ENCODE results near the gene OTUB1. TPM values are rescaled to one million over a fixed set of nuclear protein-coding genes. Genes with fewer than 3 reads are reported as not detected.

OTUB1 gene
- total and polyA plus RNA-seq, 2 of the 13 experiments (the other 11 are each of a cell fraction or from before 2014, with no cell fraction given): 58.8 to 130 TPM

- TF ChIP-seq ZNF446 (CRISPR knock-in tag; IDR thresholded peaks at IDR 0.05): no peak
- TF ChIP-seq FOXK1 (CRISPR knock-in tag; IDR thresholded peaks at IDR 0.05; ENCODE audit: borderline replicate concordance, low read depth): peak; percentile 63; the same call in 1 of the 2 replicates
- peak; percentile 64 for TF ChIP-seq NFYC (CRISPR knock-in tag; IDR thresholded peaks at IDR 0.05)
- peak; percentile 71; the same call in 1 of the 2 replicates for TF ChIP-seq ZNF546 (CRISPR knock-in tag; conservative IDR thresholded peaks at IDR 0.05)
- TF ChIP-seq AHR (CRISPR knock-in tag; IDR thresholded peaks at IDR 0.05): no peak
- TF ChIP-seq TFDP2 (CRISPR knock-in tag; IDR thresholded peaks at IDR 0.05): peak; percentile 76
- 0 out of 2 replicates have a peak, but pooled peaks have one; percentile 22 for TF ChIP-seq ZBTB44 (CRISPR knock-in tag; IDR thresholded peaks at IDR 0.05)
- TF ChIP-seq HOXD1 (CRISPR knock-in tag; IDR thresholded peaks at IDR 0.05): 0 out of 2 replicates have a peak, but pooled peaks have one; percentile 30
- TF ChIP-seq AGO1 (IDR thresholded peaks at IDR 0.05; ENCODE audit: low read depth, low read length, poor library complexity, severe bottlenecking): no peak
- TF ChIP-seq ZNF564 (CRISPR knock-in tag; IDR thresholded peaks at IDR 0.05): 0 out of 2 replicates have a peak, but pooled peaks have one; percentile 39
- no peak for TF ChIP-seq ZBTB3 (CRISPR knock-in tag; IDR thresholded peaks at IDR 0.05; ENCODE audit: borderline replicate concordance, low read depth)
- TF ChIP-seq IKZF1 (IDR thresholded peaks at IDR 0.05): no peak
- peak; percentile 27 for TF ChIP-seq ASH2L (IDR thresholded peaks at IDR 0.05; ENCODE audit: insufficient read length, low read depth, low read length)
- TF ChIP-seq ZBTB26 (CRISPR knock-in tag; IDR thresholded peaks at IDR 0.05; ENCODE audit: borderline replicate concordance): no peak
- no peak for TF ChIP-seq ZMYM3 (CRISPR knock-in tag; IDR thresholded peaks at IDR 0.05)
- TF ChIP-seq ZNF33A (CRISPR knock-in tag; IDR thresholded peaks at IDR 0.05; ENCODE audit: borderline replicate concordance): no peak
- no peak for TF ChIP-seq ZNF10 (CRISPR knock-in tag; IDR thresholded peaks at IDR 0.05; ENCODE audit: borderline replicate concordance, low read depth)
- TF ChIP-seq ZNF558 (CRISPR knock-in tag; IDR thresholded peaks at IDR 0.05; ENCODE audit: borderline replicate concordance): no peak
- TF ChIP-seq SIN3A (IDR thresholded peaks at IDR 0.05; ENCODE audit: borderline replicate concordance, low read depth, low read length): peak; percentile 95; the same call in 1 of the 2 replicates
- TF ChIP-seq FOXO1 (CRISPR knock-in tag; IDR thresholded peaks at IDR 0.05): peak; percentile 18; the same call in 1 of the 2 replicates
- TF ChIP-seq CBFB (CRISPR knock-in tag; IDR thresholded peaks at IDR 0.05): no peak
- no peak for TF ChIP-seq RARG (CRISPR knock-in tag; IDR thresholded peaks at IDR 0.05; ENCODE audit: low read depth)
- no peak for TF ChIP-seq CEBPG (CRISPR knock-in tag; IDR thresholded peaks at IDR 0.05)
- no peak; the same call in 1 of the 2 replicates for TF ChIP-seq ZNF501 (CRISPR knock-in tag; IDR thresholded peaks at IDR 0.05)
- TF ChIP-seq MXD1 (CRISPR knock-in tag; IDR thresholded peaks at IDR 0.05): no peak
- TF ChIP-seq PAWR (CRISPR knock-in tag; IDR thresholded peaks at IDR 0.05; ENCODE audit: borderline replicate concordance): no peak
Measured at GRCh38 chr11:63938479-63939396, 47.5 kb upstream of the OTUB1 start, which contains the start of gene NAA40 (continued).
